Sciatic nerve (tissue), 2 donors: Measurements from ENCODE around the gene GDI2. TPM values are rescaled to one million over a fixed set of nuclear protein-coding genes. Genes with fewer than 3 reads are reported as not detected.
"Not testable (repeated sequence)": the region's sequence is repeated elsewhere in the genome, so short reads cannot be mapped to it uniquely, and the experiment has no call there.

ENCODE experiments used
- ATAC-seq: fragments of 200-7000 bp; cut with Tn5 transposase; one replicate; pipeline ENCODE4 v1.9.1; 2020; ENCODE audit warnings: mild to moderate bottlenecking, moderate library complexity
- DNase-seq: peaks from one replicate; pipeline ENCODE4 v3.0.0-alpha.2; 2020; ENCODE audit warnings: low spot score
- intact Hi-C: fragments of 100-400 bp; cut with DNase I; formaldehyde crosslinking; loops from one replicate; pipeline ENCODE4 v1.14.2; 2022
- total RNA-seq: library from RNA; stranded (reverse); fragmentation: NEBNext Ultra II Directional; extraction: Animal tissue kit (Norgen Biotek cat#: 25700); gene quantifications from one replicate; pipeline ENCODE4 v1.2.1, GENCODE V29; 2021
- donor health status: DM: no; HTN: no; CAD: no.
- donor health status: DM: no; HTN: no; CAD: no.

Gene GDI2
- total RNA-seq: 140 TPM

- DNase-seq: peak; percentile 98
- peak; percentile 100 for ATAC-seq
- intact Hi-C loops: loop anchor here (10.0 kb wide), 1 partner anchor 71 kb away; the partner anchor contains the start of gene ANKRD16
Measured at GRCh38 chr10:5813341-5814109, at the start of gene GDI2. Gene GDI2, minus strand, starts transcription at chr10:5813434. Its CDS starts 176 bp downstream, at chr10:5813258.

GRCh38 chr10:5862360-5862961, 49.2 kb upstream of the GDI2 start:
- ATAC-seq: no peak
- intact Hi-C loops: no loop called here
- no peak for DNase-seq

GRCh38 chr10:5860066-5860465, 46.8 kb upstream of the GDI2 start:
- DNase-seq (no peak), ATAC-seq (no peak)
- intact Hi-C loops: no loop called here

GRCh38 chr10:5858811-5859210, 45.6 kb upstream of the GDI2 start:
- DNase-seq (no peak), ATAC-seq (peak; percentile 13)
- intact Hi-C loops: no loop called here

- intact Hi-C loops: no loop called here
- no peak for DNase-seq
- no peak for ATAC-seq
Measured at GRCh38 chr10:5856701-5857004, 43.4 kb upstream of the GDI2 start.

- no peak for DNase-seq
- intact Hi-C loops: no loop called here
- ATAC-seq: no peak
Measured at GRCh38 chr10:5855979-5856700, 42.9 kb upstream of the GDI2 start.

- DNase-seq: no peak
- no peak for ATAC-seq
Measured at GRCh38 chr10:5854131-5854475, 40.9 kb upstream of the GDI2 start.

GRCh38 chr10:5846667-5847066, 33.4 kb upstream of the GDI2 start:
- peak; percentile 12 for ATAC-seq
- DNase-seq, intact Hi-C loops: not testable (repeated sequence)

More at GRCh38 chr10:5854131-5854475, 40.9 kb upstream of the GDI2 start:
- intact Hi-C loops: no loop called here

- DNase-seq (no peak), ATAC-seq (peak; percentile 27)
- intact Hi-C loops: no loop called here
Measured at GRCh38 chr10:5844345-5845055, 31.3 kb upstream of the GDI2 start.

- DNase-seq (no peak), ATAC-seq (no peak)
- intact Hi-C loops: no loop called here
Measured at GRCh38 chr10:5843686-5844344, 30.6 kb upstream of the GDI2 start.

GRCh38 chr10:5841965-5842364, 28.7 kb upstream of the GDI2 start:
- no peak for ATAC-seq
- DNase-seq: no peak

GRCh38 chr10:5840314-5841307, 27.4 kb upstream of the GDI2 start:
- ATAC-seq (peak; percentile 94), DNase-seq (peak; percentile 73)
- intact Hi-C loops: no loop called here

More at GRCh38 chr10:5841965-5842364, 28.7 kb upstream of the GDI2 start:
- intact Hi-C loops: no loop called here

GRCh38 chr10:5836181-5836580, 22.9 kb upstream of the GDI2 start:
- ATAC-seq, intact Hi-C loops: not testable (repeated sequence)

GRCh38 chr10:5835446-5836095, 22.3 kb upstream of the GDI2 start:
- intact Hi-C loops: no loop called here
- no peak for ATAC-seq
- DNase-seq: no peak

More at GRCh38 chr10:5836181-5836580, 22.9 kb upstream of the GDI2 start:
- not testable (repeated sequence) for DNase-seq

GRCh38 chr10:5833814-5834213, 20.6 kb upstream of the GDI2 start:
- ATAC-seq (no peak), DNase-seq (no peak)
- intact Hi-C loops: no loop called here

GRCh38 chr10:5832946-5833345, 19.7 kb upstream of the GDI2 start:
- intact Hi-C loops: no loop called here
- DNase-seq (no peak), ATAC-seq (no peak)

GRCh38 chr10:5831446-5831782, 18.2 kb upstream of the GDI2 start:
- DNase-seq (no peak), ATAC-seq (no peak)
- intact Hi-C loops: no loop called here
